HepG2 (cell line): ENCODE results near the gene TTLL4. TPM values are rescaled to one million over a fixed set of nuclear protein-coding genes. Genes with fewer than 3 reads are reported as not detected.

Experiments used
- FOSL1 ChIP-seq: sonication (generic); formaldehyde crosslinking; IDR thresholded peaks from 2 replicates; pipeline ENCODE4 v1.9.0; 2021; ENCODE audit warnings: missing genetic modification reagents, borderline replicate concordance
- HMG20B ChIP-seq: conservative IDR thresholded peaks from 2 replicates; pipeline ENCODE4 v1.6.1; 2016; ENCODE audit warnings: missing genetic modification reagents, missing compliant biosample characterization
- MXI1 ChIP-seq: IDR thresholded peaks from 3 replicates; pipeline ENCODE4 v1.6.1; 2012; ENCODE audit warnings: low read depth, low read length, inconsistent platforms, borderline replicate concordance
- NR3C1 ChIP-seq: sonication (generic); formaldehyde crosslinking; IDR thresholded peaks from 2 replicates; pipeline ENCODE4 v1.4.0; 2020; ENCODE audit warnings: missing genetic modification reagents
- ZNF260 ChIP-seq: sonication (generic); formaldehyde crosslinking; IDR thresholded peaks from 2 replicates; pipeline ENCODE4 v1.4.0; 2020; ENCODE audit warnings: missing genetic modification reagents, low read depth, mild to moderate bottlenecking, borderline replicate concordance
- polyA plus RNA-seq, 8 experiments: library from polyadenylated mRNA; depleted of rRNA in 3 of 8; stranded (reverse) in 7 of 8; unstranded in 1 of 8; fragments of >200 nt; fragmentation: Illumina TruSeq in 4 of 8; extraction: Trizol in 4 of 8; gene quantifications; 2 replicates each; pipeline versions ENCODE4 v1.2.1 to v1.2.3, GENCODE V29; 2011 to 2016; ENCODE audit warnings: low read depth in 4 of 8, missing spikeins in 1 of 8, mixed read lengths in 1 of 8; ENCODE audit not compliant: insufficient read depth in 1 of 8
- total RNA-seq, 5 experiments: library from RNA; depleted of rRNA; stranded (reverse); fragments of >200 nt; fragmentation: Illumina TruSeq; extraction: Trizol; gene quantifications; 2 replicates each; pipeline ENCODE4 v1.2.3, GENCODE V29; 2016; ENCODE audit warnings: low read depth in 1 of 5
- TF ChIP-seq, protein P1 (sequence below): sonication (generic); formaldehyde crosslinking; IDR thresholded peaks from 2 replicates; pipeline ENCODE4 v1.5.0; 2020; ENCODE audit warnings: mild to moderate bottlenecking, missing genetic modification reagents, moderate library complexity
- TF ChIP-seq, protein P2 (sequence below): sonication (generic); formaldehyde crosslinking; IDR thresholded peaks from 2 replicates; pipeline ENCODE4 v1.4.0; 2020; ENCODE audit warnings: missing genetic modification reagents
- TF ChIP-seq, protein P3 (sequence below): sonication (generic); formaldehyde crosslinking; IDR thresholded peaks from 2 replicates; pipeline ENCODE4 v1.4.0; 2020; ENCODE audit warnings: low read depth, mild to moderate bottlenecking, missing genetic modification reagents
- TF ChIP-seq, protein P4 (sequence below): sonication (generic); formaldehyde crosslinking; IDR thresholded peaks from 2 replicates; pipeline ENCODE4 v1.5.1; 2020; ENCODE audit warnings: mild to moderate bottlenecking, missing genetic modification reagents, borderline replicate concordance
- TF ChIP-seq, protein P5 (sequence below): sonication (generic); formaldehyde crosslinking; IDR thresholded peaks from 2 replicates; pipeline ENCODE4 v1.4.0; 2020; ENCODE audit warnings: mild to moderate bottlenecking, missing genetic modification reagents, borderline replicate concordance
- TF ChIP-seq, protein P6 (sequence below): sonication (generic); formaldehyde crosslinking; IDR thresholded peaks from 2 replicates; pipeline ENCODE4 v1.8.1; 2023; ENCODE audit warnings: missing genetic modification reagents, mild to moderate bottlenecking, borderline replicate concordance
- TF ChIP-seq, protein P7 (sequence below): sonication (generic); formaldehyde crosslinking; IDR thresholded peaks from 2 replicates; pipeline ENCODE4 v1.4.0; 2020; ENCODE audit warnings: missing genetic modification reagents

The TTLL4 gene
- total and polyA plus RNA-seq, 2 of the 13 experiments (the other 11 are each of a cell fraction or from before 2014, with no cell fraction given) = 77.5 to 84.6 TPM

DNA sequence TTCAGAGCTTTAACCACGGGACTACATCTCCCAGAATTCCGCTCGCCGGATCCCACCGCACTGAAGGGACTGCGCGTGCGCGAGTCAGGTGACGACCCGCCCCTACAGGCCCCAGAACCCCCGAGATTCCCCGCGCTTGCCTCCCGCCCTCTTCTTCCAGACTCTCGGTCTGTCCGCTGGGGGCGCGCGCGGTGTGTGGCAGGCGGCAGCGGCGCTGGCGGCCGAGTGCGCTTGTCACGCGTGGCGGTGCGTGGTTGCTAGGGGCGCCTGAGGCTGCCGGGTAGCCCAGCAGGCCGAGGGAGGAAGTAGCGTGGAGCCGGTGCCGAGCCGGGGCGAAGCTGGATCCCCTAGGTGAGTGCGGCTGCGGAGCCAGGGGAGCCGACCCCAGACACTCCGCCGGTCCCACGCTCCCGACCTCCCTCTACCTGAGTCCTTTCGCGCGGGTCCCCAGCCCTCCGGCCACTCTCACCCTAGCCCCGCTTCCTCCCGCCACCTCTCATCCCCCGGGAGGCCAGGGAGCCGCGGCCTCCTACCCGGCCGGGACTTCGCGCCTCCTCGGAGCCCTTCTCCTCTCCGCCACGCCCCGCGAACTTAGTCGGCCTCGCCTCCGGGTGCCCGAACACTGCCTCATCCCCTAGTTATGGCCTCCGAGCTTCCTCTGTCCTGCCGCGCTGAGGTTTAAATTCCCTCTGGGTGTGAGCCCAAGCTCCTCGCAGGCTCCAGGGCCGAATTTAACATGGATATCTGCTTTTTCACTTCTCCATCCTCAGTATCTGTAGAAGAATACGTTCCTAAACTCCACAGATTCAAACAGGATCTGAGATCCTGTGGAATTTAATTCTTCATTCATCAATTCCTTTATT lies at the start of gene TTLL4 (continued):
- TF ChIP-seq, protein P1, sequence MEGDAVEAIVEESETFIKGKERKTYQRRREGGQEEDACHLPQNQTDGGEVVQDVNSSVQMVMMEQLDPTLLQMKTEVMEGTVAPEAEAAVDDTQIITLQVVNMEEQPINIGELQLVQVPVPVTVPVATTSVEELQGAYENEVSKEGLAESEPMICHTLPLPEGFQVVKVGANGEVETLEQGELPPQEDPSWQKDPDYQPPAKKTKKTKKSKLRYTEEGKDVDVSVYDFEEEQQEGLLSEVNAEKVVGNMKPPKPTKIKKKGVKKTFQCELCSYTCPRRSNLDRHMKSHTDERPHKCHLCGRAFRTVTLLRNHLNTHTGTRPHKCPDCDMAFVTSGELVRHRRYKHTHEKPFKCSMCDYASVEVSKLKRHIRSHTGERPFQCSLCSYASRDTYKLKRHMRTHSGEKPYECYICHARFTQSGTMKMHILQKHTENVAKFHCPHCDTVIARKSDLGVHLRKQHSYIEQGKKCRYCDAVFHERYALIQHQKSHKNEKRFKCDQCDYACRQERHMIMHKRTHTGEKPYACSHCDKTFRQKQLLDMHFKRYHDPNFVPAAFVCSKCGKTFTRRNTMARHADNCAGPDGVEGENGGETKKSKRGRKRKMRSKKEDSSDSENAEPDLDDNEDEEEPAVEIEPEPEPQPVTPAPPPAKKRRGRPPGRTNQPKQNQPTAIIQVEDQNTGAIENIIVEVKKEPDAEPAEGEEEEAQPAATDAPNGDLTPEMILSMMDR (CRISPR knock-in tag) = peak; percentile 98
- peak; percentile 85 for TF ChIP-seq MXI1
- TF ChIP-seq FOSL1 (CRISPR knock-in tag) = no peak
- TF ChIP-seq, protein P2, sequence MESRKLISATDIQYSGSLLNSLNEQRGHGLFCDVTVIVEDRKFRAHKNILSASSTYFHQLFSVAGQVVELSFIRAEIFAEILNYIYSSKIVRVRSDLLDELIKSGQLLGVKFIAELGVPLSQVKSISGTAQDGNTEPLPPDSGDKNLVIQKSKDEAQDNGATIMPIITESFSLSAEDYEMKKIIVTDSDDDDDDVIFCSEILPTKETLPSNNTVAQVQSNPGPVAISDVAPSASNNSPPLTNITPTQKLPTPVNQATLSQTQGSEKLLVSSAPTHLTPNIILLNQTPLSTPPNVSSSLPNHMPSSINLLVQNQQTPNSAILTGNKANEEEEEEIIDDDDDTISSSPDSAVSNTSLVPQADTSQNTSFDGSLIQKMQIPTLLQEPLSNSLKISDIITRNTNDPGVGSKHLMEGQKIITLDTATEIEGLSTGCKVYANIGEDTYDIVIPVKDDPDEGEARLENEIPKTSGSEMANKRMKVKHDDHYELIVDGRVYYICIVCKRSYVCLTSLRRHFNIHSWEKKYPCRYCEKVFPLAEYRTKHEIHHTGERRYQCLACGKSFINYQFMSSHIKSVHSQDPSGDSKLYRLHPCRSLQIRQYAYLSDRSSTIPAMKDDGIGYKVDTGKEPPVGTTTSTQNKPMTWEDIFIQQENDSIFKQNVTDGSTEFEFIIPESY = peak; percentile 71
- TF ChIP-seq, protein P3, sequence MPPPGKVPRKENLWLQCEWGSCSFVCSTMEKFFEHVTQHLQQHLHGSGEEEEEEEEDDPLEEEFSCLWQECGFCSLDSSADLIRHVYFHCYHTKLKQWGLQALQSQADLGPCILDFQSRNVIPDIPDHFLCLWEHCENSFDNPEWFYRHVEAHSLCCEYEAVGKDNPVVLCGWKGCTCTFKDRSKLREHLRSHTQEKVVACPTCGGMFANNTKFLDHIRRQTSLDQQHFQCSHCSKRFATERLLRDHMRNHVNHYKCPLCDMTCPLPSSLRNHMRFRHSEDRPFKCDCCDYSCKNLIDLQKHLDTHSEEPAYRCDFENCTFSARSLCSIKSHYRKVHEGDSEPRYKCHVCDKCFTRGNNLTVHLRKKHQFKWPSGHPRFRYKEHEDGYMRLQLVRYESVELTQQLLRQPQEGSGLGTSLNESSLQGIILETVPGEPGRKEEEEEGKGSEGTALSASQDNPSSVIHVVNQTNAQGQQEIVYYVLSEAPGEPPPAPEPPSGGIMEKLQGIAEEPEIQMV (CRISPR knock-in tag) = peak; percentile 83
- TF ChIP-seq, protein P4, sequence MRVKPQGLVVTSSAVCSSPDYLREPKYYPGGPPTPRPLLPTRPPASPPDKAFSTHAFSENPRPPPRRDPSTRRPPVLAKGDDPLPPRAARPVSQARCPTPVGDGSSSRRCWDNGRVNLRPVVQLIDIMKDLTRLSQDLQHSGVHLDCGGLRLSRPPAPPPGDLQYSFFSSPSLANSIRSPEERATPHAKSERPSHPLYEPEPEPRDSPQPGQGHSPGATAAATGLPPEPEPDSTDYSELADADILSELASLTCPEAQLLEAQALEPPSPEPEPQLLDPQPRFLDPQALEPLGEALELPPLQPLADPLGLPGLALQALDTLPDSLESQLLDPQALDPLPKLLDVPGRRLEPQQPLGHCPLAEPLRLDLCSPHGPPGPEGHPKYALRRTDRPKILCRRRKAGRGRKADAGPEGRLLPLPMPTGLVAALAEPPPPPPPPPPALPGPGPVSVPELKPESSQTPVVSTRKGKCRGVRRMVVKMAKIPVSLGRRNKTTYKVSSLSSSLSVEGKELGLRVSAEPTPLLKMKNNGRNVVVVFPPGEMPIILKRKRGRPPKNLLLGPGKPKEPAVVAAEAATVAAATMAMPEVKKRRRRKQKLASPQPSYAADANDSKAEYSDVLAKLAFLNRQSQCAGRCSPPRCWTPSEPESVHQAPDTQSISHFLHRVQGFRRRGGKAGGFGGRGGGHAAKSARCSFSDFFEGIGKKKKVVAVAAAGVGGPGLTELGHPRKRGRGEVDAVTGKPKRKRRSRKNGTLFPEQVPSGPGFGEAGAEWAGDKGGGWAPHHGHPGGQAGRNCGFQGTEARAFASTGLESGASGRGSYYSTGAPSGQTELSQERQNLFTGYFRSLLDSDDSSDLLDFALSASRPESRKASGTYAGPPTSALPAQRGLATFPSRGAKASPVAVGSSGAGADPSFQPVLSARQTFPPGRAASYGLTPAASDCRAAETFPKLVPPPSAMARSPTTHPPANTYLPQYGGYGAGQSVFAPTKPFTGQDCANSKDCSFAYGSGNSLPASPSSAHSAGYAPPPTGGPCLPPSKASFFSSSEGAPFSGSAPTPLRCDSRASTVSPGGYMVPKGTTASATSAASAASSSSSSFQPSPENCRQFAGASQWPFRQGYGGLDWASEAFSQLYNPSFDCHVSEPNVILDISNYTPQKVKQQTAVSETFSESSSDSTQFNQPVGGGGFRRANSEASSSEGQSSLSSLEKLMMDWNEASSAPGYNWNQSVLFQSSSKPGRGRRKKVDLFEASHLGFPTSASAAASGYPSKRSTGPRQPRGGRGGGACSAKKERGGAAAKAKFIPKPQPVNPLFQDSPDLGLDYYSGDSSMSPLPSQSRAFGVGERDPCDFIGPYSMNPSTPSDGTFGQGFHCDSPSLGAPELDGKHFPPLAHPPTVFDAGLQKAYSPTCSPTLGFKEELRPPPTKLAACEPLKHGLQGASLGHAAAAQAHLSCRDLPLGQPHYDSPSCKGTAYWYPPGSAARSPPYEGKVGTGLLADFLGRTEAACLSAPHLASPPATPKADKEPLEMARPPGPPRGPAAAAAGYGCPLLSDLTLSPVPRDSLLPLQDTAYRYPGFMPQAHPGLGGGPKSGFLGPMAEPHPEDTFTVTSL (CRISPR knock-in tag) = peak; percentile 66; the same call in 1 of the 2 replicates
- TF ChIP-seq, protein P5, sequence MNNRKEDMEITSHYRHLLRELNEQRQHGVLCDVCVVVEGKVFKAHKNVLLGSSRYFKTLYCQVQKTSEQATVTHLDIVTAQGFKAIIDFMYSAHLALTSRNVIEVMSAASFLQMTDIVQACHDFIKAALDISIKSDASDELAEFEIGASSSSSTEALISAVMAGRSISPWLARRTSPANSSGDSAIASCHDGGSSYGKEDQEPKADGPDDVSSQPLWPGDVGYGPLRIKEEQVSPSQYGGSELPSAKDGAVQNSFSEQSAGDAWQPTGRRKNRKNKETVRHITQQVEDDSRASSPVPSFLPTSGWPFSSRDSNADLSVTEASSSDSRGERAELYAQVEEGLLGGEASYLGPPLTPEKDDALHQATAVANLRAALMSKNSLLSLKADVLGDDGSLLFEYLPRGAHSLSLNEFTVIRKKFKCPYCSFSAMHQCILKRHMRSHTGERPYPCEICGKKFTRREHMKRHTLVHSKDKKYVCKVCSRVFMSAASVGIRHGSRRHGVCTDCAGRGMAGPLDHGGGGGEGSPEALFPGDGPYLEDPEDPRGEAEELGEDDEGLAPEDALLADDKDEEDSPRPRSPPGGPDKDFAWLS (CRISPR knock-in tag) = peak; percentile 97
- TF ChIP-seq, protein P6, sequence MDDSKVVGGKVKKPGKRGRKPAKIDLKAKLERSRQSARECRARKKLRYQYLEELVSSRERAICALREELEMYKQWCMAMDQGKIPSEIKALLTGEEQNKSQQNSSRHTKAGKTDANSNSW (CRISPR knock-in tag) = no peak; the same call in 1 of the 2 replicates
- no peak for TF ChIP-seq HMG20B (CRISPR knock-in tag)
- no peak for TF ChIP-seq ZNF260 (CRISPR knock-in tag)
- no peak for TF ChIP-seq NR3C1 (CRISPR knock-in tag)
- TF ChIP-seq, protein P7, sequence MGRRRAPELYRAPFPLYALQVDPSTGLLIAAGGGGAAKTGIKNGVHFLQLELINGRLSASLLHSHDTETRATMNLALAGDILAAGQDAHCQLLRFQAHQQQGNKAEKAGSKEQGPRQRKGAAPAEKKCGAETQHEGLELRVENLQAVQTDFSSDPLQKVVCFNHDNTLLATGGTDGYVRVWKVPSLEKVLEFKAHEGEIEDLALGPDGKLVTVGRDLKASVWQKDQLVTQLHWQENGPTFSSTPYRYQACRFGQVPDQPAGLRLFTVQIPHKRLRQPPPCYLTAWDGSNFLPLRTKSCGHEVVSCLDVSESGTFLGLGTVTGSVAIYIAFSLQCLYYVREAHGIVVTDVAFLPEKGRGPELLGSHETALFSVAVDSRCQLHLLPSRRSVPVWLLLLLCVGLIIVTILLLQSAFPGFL = no peak
